Measurements from ENCODE around the gene EEF1G. TPM values are rescaled to one million over a fixed set of nuclear protein-coding genes. Genes with fewer than 3 reads are reported as not detected.
"Not testable (repeated sequence)": the region's sequence is repeated elsewhere in the genome, so short reads cannot be mapped to it uniquely, and the experiment has no call there.

EEF1G gene
- total RNA-seq, 1 experiment from 2014 or later = 2,008 TPM

DNA sequence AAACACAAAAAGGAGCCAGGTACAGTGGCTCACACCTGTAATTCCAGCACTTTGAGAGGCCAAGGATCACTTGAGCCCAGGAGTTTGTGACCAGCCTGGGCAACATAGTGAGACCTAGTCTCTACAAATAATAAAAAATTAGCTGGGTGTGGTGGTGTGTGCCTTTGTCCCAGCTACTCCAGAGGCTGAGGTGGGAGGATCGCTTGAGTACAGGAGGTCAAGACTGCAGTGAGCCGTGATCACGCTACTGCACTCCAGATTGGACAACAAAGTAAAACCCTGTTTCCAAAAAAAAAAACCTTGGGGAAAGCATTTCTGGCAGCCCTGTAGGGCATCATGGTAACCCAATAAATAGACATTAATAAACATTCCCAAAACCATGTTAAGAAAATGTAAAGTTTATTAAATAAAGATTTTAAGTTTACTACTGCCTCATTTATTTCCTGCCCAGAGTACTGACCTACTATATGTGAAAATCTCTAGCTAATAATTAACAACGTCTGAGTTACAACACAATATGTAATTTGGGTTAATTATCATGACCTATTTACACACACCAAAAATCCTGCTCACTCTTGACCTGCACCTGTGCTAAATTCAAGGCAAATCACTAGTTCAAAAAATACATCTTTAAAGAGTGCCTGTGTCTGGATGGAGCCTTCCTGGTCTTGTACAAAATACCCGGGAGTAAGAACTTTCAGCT is 8.4 kb downstream of the EEF1G start:
- peaks cover 88% of the 10 kb centered on the region for H4K20me1 ChIP-seq (ENCODE audit: insufficient read depth)
- POLR2A ChIA-PET (ENCODE audit: unreplicated experiment) = no interaction called here
- DNase-seq = no peak
- no peak overlapping the region for H3K4me2 ChIP-seq
- BruUV-seq (replicated peaks) = no TSS peak
- peaks cover 80% of the 10 kb centered on the region for H3K79me2 ChIP-seq (ENCODE audit: low read depth)
- CTCF ChIA-PET = interaction anchor here (0.7 to 1.3 kb wide), 3 partner anchors 9 to 231 kb away, joined by 3 to 4 read pairs (median 4); partner anchors contain the start of gene EEF1G
- TF ChIP-seq EZH2 (IDR thresholded peaks at IDR 0.05; ENCODE audit: low read depth) = no peak
- TF ChIP-seq, protein P1, sequence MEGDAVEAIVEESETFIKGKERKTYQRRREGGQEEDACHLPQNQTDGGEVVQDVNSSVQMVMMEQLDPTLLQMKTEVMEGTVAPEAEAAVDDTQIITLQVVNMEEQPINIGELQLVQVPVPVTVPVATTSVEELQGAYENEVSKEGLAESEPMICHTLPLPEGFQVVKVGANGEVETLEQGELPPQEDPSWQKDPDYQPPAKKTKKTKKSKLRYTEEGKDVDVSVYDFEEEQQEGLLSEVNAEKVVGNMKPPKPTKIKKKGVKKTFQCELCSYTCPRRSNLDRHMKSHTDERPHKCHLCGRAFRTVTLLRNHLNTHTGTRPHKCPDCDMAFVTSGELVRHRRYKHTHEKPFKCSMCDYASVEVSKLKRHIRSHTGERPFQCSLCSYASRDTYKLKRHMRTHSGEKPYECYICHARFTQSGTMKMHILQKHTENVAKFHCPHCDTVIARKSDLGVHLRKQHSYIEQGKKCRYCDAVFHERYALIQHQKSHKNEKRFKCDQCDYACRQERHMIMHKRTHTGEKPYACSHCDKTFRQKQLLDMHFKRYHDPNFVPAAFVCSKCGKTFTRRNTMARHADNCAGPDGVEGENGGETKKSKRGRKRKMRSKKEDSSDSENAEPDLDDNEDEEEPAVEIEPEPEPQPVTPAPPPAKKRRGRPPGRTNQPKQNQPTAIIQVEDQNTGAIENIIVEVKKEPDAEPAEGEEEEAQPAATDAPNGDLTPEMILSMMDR (conservative IDR thresholded peaks at IDR 0.05) = no peak
- H3K36me3 ChIP-seq (ENCODE audit: low read depth) = peaks cover 62% of the 10 kb centered on the region
- intact Hi-C loops (cut with micrococcal nuclease; ENCODE audit: unreplicated experiment) = no loop called here
- no peak overlapping the region for H3K4me3 ChIP-seq
- no peaks in the 10 kb centered on the region for H3K27me3 ChIP-seq (ENCODE audit: insufficient read depth, low read depth)
- peaks cover 46% of the 10 kb centered on the region for H3K4me1 ChIP-seq (replicated peaks; ENCODE audit: insufficient read depth)
- peak overlapping the region; percentile 23; the same call in 1 of the 2 replicates for H3K27ac ChIP-seq
- H3K9me3 ChIP-seq (ENCODE audit: insufficient read depth, low read depth) = no peaks in the 10 kb centered on the region
- H2AFZ ChIP-seq = no peak overlapping the region
- no peaks in the 10 kb centered on the region for H3K9me2 ChIP-seq (ENCODE audit: insufficient read depth)
- H3F3A ChIP-seq (ENCODE audit: insufficient read depth, low read depth) = peaks cover 97% of the 10 kb centered on the region

DNA sequence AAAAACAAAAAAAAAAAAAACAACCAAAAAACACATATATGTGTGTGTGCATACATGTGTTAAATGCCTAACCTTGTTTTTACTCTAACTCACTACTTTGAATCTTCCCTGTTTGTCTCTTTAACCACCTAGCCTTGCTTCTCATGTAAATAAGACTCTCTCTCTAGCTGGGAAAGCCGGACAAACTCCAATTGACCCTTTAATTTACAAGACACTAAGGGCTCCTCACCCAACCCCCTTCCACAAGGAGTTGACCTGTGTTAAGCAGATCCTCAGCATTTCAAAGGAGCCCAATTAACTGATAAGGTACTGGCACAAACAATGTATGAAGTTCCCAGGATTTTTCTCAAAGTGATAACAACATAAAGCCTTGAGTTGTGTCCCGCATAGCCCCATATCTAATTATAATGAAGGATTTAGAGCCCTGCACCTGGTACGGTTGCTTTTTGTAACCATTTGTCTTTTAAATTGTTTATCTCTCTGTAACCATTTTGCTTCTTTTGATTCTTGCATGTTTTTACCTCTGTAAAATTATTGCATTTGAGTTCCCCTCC is 11.9 kb downstream of the EEF1G start:
- ChIA-PET CTCF (interaction anchor here (1.6 to 3.3 kb wide), 3 partner anchors 18 to 166 kb away, joined by 19 to 49 read pairs (median 30); no protein-coding TSS in a partner anchor), POLR2A (ENCODE audit: unreplicated experiment) (interaction anchor here (1.1 kb wide), 1 partner anchor 11 kb away, joined by 3 read pairs; no protein-coding TSS in a partner anchor)
- peaks cover 76% of the 10 kb centered on the region for H3K4me1 ChIP-seq (replicated peaks; ENCODE audit: insufficient read depth)
- DNase-seq; H3K27me3 ChIP-seq (ENCODE audit: insufficient read depth, low read depth); intact Hi-C loops (cut with micrococcal nuclease; ENCODE audit: unreplicated experiment); H3K4me3 ChIP-seq; H3K9me2 ChIP-seq (ENCODE audit: insufficient read depth); H2AFZ ChIP-seq; H3K9me3 ChIP-seq (ENCODE audit: insufficient read depth, low read depth); BruUV-seq (replicated peaks): not testable (repeated sequence)
- peaks cover 77% of the 10 kb centered on the region for H4K20me1 ChIP-seq (ENCODE audit: insufficient read depth)
- H3F3A ChIP-seq (ENCODE audit: insufficient read depth, low read depth) = peaks cover 98% of the 10 kb centered on the region
- peak overlapping the region; percentile 49 for H3K27ac ChIP-seq
- H3K79me2 ChIP-seq (ENCODE audit: low read depth) = peaks cover 64% of the 10 kb centered on the region
- peaks cover 53% of the 10 kb centered on the region for H3K36me3 ChIP-seq (ENCODE audit: low read depth)
- H3K4me2 ChIP-seq = peak overlapping the region; percentile 40

DNA sequence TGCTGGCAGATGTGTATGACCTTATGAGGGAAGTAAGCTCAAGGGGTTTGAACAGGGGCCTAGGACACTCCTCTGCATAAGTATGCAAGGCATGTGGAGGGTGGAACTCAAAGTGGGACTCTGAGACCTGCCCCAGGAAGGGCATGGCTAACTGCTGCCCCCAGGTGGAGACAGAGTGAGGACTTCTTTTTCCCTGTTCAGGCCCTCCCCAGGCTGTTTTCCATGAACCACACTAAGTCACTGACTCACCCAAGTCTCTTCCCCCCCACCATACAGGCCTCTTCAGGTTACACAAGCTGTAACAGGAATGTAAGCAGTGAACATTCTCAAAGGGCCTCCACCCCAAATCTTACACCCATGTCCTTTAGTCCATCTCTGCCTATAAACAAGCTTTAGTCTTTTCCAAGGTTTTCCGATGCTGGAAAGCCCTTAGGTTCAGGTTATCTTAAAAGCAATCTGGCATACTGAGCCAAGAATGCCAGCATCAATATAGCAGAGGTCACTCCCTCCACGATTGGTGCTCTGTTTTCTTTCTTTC is 13.1 kb downstream of the EEF1G start:
- ChIA-PET POLR2A (ENCODE audit: unreplicated experiment) (interaction anchor here (0.5 to 1.4 kb wide), 18 partner anchors 8 to 281 kb away, joined by 3 to 32 read pairs (median 6); partner anchors contain the start of genes AHNAK, C11orf98, CSKMT and EEF1G), CTCF (interaction anchor here (0.5 to 3.3 kb wide), 26 partner anchors 10 to 1079 kb away, joined by 3 to 49 read pairs (median 6); partner anchors contain the start of genes AHNAK and TUT1)
- H3K27ac ChIP-seq = peak overlapping the region; percentile 92
- H3K4me2 ChIP-seq = peak overlapping the region; percentile 54
- H3K4me3 ChIP-seq = no peak overlapping the region
- no peak for TF ChIP-seq EZH2 (IDR thresholded peaks at IDR 0.05; ENCODE audit: low read depth)
- TF ChIP-seq, protein P1 (conservative IDR thresholded peaks at IDR 0.05) = peak; percentile 90
- H3F3A ChIP-seq (ENCODE audit: insufficient read depth, low read depth) = peaks cover 97% of the 10 kb centered on the region
- no peaks in the 10 kb centered on the region for H3K9me3 ChIP-seq (ENCODE audit: insufficient read depth, low read depth)
- peak; percentile 99 for DNase-seq
- BruUV-seq (replicated peaks) = no TSS peak
- H2AFZ ChIP-seq = no peak overlapping the region
- H3K4me1 ChIP-seq (replicated peaks; ENCODE audit: insufficient read depth) = peaks cover 78% of the 10 kb centered on the region
- no peaks in the 10 kb centered on the region for H3K27me3 ChIP-seq (ENCODE audit: insufficient read depth, low read depth)
- H3K9me2 ChIP-seq (ENCODE audit: insufficient read depth) = no peaks in the 10 kb centered on the region
- peaks cover 43% of the 10 kb centered on the region for H3K36me3 ChIP-seq (ENCODE audit: low read depth)
- peaks cover 67% of the 10 kb centered on the region for H4K20me1 ChIP-seq (ENCODE audit: insufficient read depth)
- peaks cover 54% of the 10 kb centered on the region for H3K79me2 ChIP-seq (ENCODE audit: low read depth)
- intact Hi-C loops (cut with micrococcal nuclease; ENCODE audit: unreplicated experiment) = loop anchor here (1.0 kb wide), 5 partner anchors 15 to 165 kb away; no protein-coding TSS in a partner anchor

DNA sequence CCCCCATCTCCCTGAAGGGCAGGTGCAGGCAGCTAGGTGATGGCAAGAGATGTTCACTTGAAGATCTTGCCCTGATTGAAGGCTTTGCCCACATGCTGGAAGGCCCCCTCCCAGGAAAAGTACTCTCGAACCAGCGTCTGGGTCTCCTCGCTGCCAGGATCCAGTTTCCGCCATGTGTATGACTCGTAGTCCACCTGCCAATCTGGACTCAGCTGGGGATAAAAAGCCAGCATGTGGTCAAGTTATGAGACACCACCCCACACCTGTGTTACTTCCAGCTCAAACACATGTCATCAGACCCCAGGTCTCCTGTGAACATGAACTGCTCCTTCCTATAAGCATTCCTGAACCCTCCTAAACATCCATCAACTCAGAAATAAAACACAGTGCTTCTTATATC is 14.1 kb downstream of the EEF1G start:
- BruUV-seq (replicated peaks); H3K9me3 ChIP-seq (ENCODE audit: insufficient read depth, low read depth); H2AFZ ChIP-seq; H3K9me2 ChIP-seq (ENCODE audit: insufficient read depth); H3K27me3 ChIP-seq (ENCODE audit: insufficient read depth, low read depth); H3K4me3 ChIP-seq: not testable (repeated sequence)
- Histone ChIP-seq H3K27ac (peak overlapping the region; percentile 92), H3K4me1 (replicated peaks; ENCODE audit: insufficient read depth) (peaks cover 81% of the 10 kb centered on the region), H3K36me3 (ENCODE audit: low read depth) (peaks cover 33% of the 10 kb centered on the region), H3F3A (ENCODE audit: insufficient read depth, low read depth) (peaks cover 97% of the 10 kb centered on the region), H3K4me2 (peak overlapping the region; percentile 54), H3K79me2 (ENCODE audit: low read depth) (peaks cover 54% of the 10 kb centered on the region), H4K20me1 (ENCODE audit: insufficient read depth) (peaks cover 57% of the 10 kb centered on the region)
- intact Hi-C loops (cut with micrococcal nuclease; ENCODE audit: unreplicated experiment) = loop anchor here (1.0 kb wide), 5 partner anchors 14 to 164 kb away; no protein-coding TSS in a partner anchor
- DNase-seq = peak in 1 of 2 experiments; percentile 41
- ChIA-PET POLR2A (ENCODE audit: unreplicated experiment) (interaction anchor here (0.6 to 0.7 kb wide), 3 partner anchors 21 to 79 kb away, joined by 4 to 30 read pairs (median 6); no protein-coding TSS in a partner anchor), CTCF (interaction anchor here (1.1 to 3.3 kb wide), 4 partner anchors 9 to 47 kb away, joined by 4 to 49 read pairs (median 6); no protein-coding TSS in a partner anchor)
